Measurements from ENCODE around the gene TMCO1.

Gene TMCO1

GRCh38 chr1:165764277-165764676, 4.4 kb downstream of the TMCO1 start:
- Histone ChIP-seq H3K27me3 (ENCODE audit: insufficient read depth, low read depth) (no peaks in the 10 kb centered on the region), H4K20me1 (ENCODE audit: insufficient read depth) (peaks cover 4% of the 10 kb centered on the region; the same call in 1 of the 2 replicates), H3K27ac (no peak overlapping the region), H3K4me3 (IDR thresholded peaks at IDR 0.05; ENCODE audit: insufficient read depth, low read depth, low read length) (no peak overlapping the region), H3K9ac (no peak overlapping the region), H3K36me3 (ENCODE audit: insufficient read depth) (no peaks in the 10 kb centered on the region; the same call in 1 of the 2 replicates), H3K4me1 (ENCODE audit: low read depth, poor library complexity, severe bottlenecking) (peaks cover 21% of the 10 kb centered on the region), H3K4me2 (no peak overlapping the region), H3K79me2 (ENCODE audit: insufficient read depth, low read depth) (peaks cover 37% of the 10 kb centered on the region), H2AFZ (ENCODE audit: low read depth) (no peak overlapping the region)
- TF ChIP-seq CTCF (conservative IDR thresholded peaks at IDR 0.05; ENCODE audit: low read depth, low read length): no peak

GRCh38 chr1:165763442-165763841, 5.2 kb downstream of the TMCO1 start:
- Histone ChIP-seq H3K79me2 (ENCODE audit: insufficient read depth, low read depth) (peaks cover 33% of the 10 kb centered on the region; the same call in 1 of the 2 replicates), H3K4me2 (no peak overlapping the region), H3K9ac (no peak overlapping the region), H3K27ac (no peak overlapping the region), H3K27me3 (ENCODE audit: insufficient read depth, low read depth) (no peaks in the 10 kb centered on the region), H4K20me1 (ENCODE audit: insufficient read depth) (peaks cover 4% of the 10 kb centered on the region; the same call in 1 of the 2 replicates), H3K4me3 (IDR thresholded peaks at IDR 0.05; ENCODE audit: insufficient read depth, low read depth, low read length) (no peak overlapping the region), H2AFZ (ENCODE audit: low read depth) (no peak overlapping the region), H3K36me3 (ENCODE audit: insufficient read depth) (peaks cover 2% of the 10 kb centered on the region; the same call in 1 of the 2 replicates), H3K4me1 (ENCODE audit: low read depth, poor library complexity, severe bottlenecking) (peaks cover 21% of the 10 kb centered on the region)
- TF ChIP-seq CTCF (conservative IDR thresholded peaks at IDR 0.05; ENCODE audit: low read depth, low read length): no peak

GRCh38 chr1:165762725-165763124, 5.9 kb downstream of the TMCO1 start:
- no peak overlapping the region for H3K9ac ChIP-seq
- no peak overlapping the region for H3K27ac ChIP-seq
- H3K4me3 ChIP-seq (IDR thresholded peaks at IDR 0.05; ENCODE audit: insufficient read depth, low read depth, low read length): no peak overlapping the region
- H2AFZ ChIP-seq (ENCODE audit: low read depth): no peak overlapping the region
- no peak for TF ChIP-seq CTCF (conservative IDR thresholded peaks at IDR 0.05; ENCODE audit: low read depth, low read length)
- H3K79me2 ChIP-seq (ENCODE audit: insufficient read depth, low read depth): peaks cover 31% of the 10 kb centered on the region; the same call in 1 of the 2 replicates
- H3K4me2 ChIP-seq: no peak overlapping the region
- peaks cover 4% of the 10 kb centered on the region; the same call in 1 of the 2 replicates for H4K20me1 ChIP-seq (ENCODE audit: insufficient read depth)
- no peaks in the 10 kb centered on the region for H3K27me3 ChIP-seq (ENCODE audit: insufficient read depth, low read depth)
- peaks cover 6% of the 10 kb centered on the region; the same call in 1 of the 2 replicates for H3K36me3 ChIP-seq (ENCODE audit: insufficient read depth)
- peaks cover 16% of the 10 kb centered on the region for H3K4me1 ChIP-seq (ENCODE audit: low read depth, poor library complexity, severe bottlenecking)

GRCh38 chr1:165759095-165759494, 9.6 kb downstream of the TMCO1 start:
- Histone ChIP-seq H4K20me1 (ENCODE audit: insufficient read depth) (peaks cover 4% of the 10 kb centered on the region; the same call in 1 of the 2 replicates), H3K4me1 (ENCODE audit: low read depth, poor library complexity, severe bottlenecking) (peaks cover 31% of the 10 kb centered on the region), H3K36me3 (ENCODE audit: insufficient read depth) (peaks cover 6% of the 10 kb centered on the region; the same call in 1 of the 2 replicates), H3K4me2 (no peak overlapping the region), H3K4me3 (IDR thresholded peaks at IDR 0.05; ENCODE audit: insufficient read depth, low read depth, low read length) (no peak overlapping the region), H3K27me3 (ENCODE audit: insufficient read depth, low read depth) (no peaks in the 10 kb centered on the region), H3K9ac (no peak overlapping the region), H3K79me2 (ENCODE audit: insufficient read depth, low read depth) (peaks cover 36% of the 10 kb centered on the region), H3K27ac (no peak overlapping the region), H2AFZ (ENCODE audit: low read depth) (no peak overlapping the region)
- TF ChIP-seq CTCF (conservative IDR thresholded peaks at IDR 0.05; ENCODE audit: low read depth, low read length): no peak
